GM12878 (cell line): ENCODE data around the gene ME3. TPM values are rescaled to one million over a fixed set of nuclear protein-coding genes. Genes with fewer than 3 reads are reported as not detected.

Source experiments
- ATAC-seq: fragments of 200-7000 bp; cut with Tn5 transposase; 3 replicates; pipeline ENCODE4 v1.9.1; 2020; ENCODE audit warnings: mild to moderate bottlenecking, moderate library complexity
- BruUV-seq: library from RNA; stranded (reverse); fragments of 400-500 nt; replicated peaks from 2 replicates; lab custom pipeline; 2021; lab: Mats Ljungman, UMichigan
- CTCF ChIA-PET: fragments of 300-600 bp; sonication (Branson Sonifier 250); formaldehyde crosslinking; extraction: SDS; loops from one replicate; lab custom pipeline; 2021; ENCODE audit warnings: inconsistent platforms; lab: Yijun Ruan, JAX
- POLR2A ChIA-PET: fragments of 350-600 bp; formaldehyde crosslinking; extraction: SDS; loops from one replicate; lab custom pipeline; 2021; ENCODE audit warnings: inconsistent platforms; lab: Charles Lee
- RAD21 ChIA-PET: fragments of 300-600 bp; sonication (Branson Sonifier 250); formaldehyde crosslinking; loops from one replicate; lab custom pipeline; 2023; ENCODE audit warnings: antibody characterized with exemption; ENCODE audit not compliant: unreplicated experiment; lab: Charles Lee
- SMC1A ChIA-PET: fragments of 300-600 bp; sonication (Branson Sonifier 250); formaldehyde crosslinking; loops from one replicate; lab custom pipeline; 2023; ENCODE audit not compliant: unreplicated experiment, uncharacterized antibody; lab: Charles Lee
- DNase-seq: peaks from one replicate; pipeline ENCODE4 v3.0.0-alpha.2; 2011; ENCODE audit warnings: low read depth, low spot score
- FAIRE-seq: peaks from 3 replicates; lab custom pipeline; 2011; peaks lifted over from hg19 to GRCh38; lab: Jason Lieb, UNC
- H2AFZ ChIP-seq: 2 replicates; pipeline ENCODE4 v1.6.0; 2011; ENCODE audit warnings: low read depth, low read length, control low read depth; ENCODE audit not compliant: control insufficient read depth
- H3K27ac ChIP-seq: 2 replicates; pipeline ENCODE4 v1.5.1; 2011; ENCODE audit warnings: control low read depth; ENCODE audit not compliant: control insufficient read depth, insufficient read depth
- H3K27me3 ChIP-seq, 2 experiments: replicated peaks in 1 of 2; 2 replicates each; pipeline versions ENCODE4 v1.6.0 to v1.6.1; 2011; ENCODE audit warnings: low read length in 1 of 2; ENCODE audit not compliant: control insufficient read depth in 2 of 2, insufficient read depth in 2 of 2
- H3K36me3 ChIP-seq, 2 experiments: 2 replicates each; pipeline ENCODE4 v1.5.1; 2011; ENCODE audit warnings: low read length in 1 of 2; ENCODE audit not compliant: control insufficient read depth in 2 of 2, insufficient read depth in 2 of 2
- H3K4me1 ChIP-seq: 2 replicates; pipeline ENCODE4 v1.6.1; 2011; ENCODE audit warnings: mild to moderate bottlenecking, low read length, moderate library complexity, mixed read lengths; ENCODE audit not compliant: control insufficient read depth, insufficient read depth
- H3K4me2 ChIP-seq: 2 replicates; pipeline ENCODE4 v1.6.0; 2011; ENCODE audit warnings: control low read depth; ENCODE audit not compliant: control insufficient read depth, insufficient read depth
- H3K4me3 ChIP-seq: fragments of 200-600 bp; sonication (generic); 2 replicates; pipeline ENCODE4 v1.5.1; 2016
- H3K79me2 ChIP-seq: 2 replicates; pipeline ENCODE4 v1.6.0; 2011; ENCODE audit warnings: low read length; ENCODE audit not compliant: control insufficient read depth, insufficient read depth
- H3K9ac ChIP-seq: 2 replicates; pipeline ENCODE4 v1.8.0; 2011; ENCODE audit warnings: low read length, control low read depth, mixed read lengths; ENCODE audit not compliant: control insufficient read depth, insufficient read depth
- H3K9me3 ChIP-seq: replicated peaks from 3 replicates; pipeline ENCODE4 v1.5.1; 2011; ENCODE audit warnings: mild to moderate bottlenecking, low read length; ENCODE audit not compliant: control insufficient read depth, insufficient read depth
- H4K20me1 ChIP-seq: 2 replicates; pipeline ENCODE4 v1.6.0; 2011; ENCODE audit not compliant: control insufficient read depth, insufficient read depth
- BCL11A ChIP-seq: IDR thresholded peaks from 2 replicates; pipeline ENCODE4 v1.6.1; 2011; ENCODE audit warnings: low read depth, low read length
- CBFB ChIP-seq: IDR thresholded peaks from 2 replicates; pipeline ENCODE4 v1.6.1; 2016; ENCODE audit warnings: antibody characterized with exemption, low read depth
- CBX3 ChIP-seq: fragments of 200-600 bp; sonication (generic); IDR thresholded peaks from 2 replicates; pipeline ENCODE4 v1.6.1; 2016; ENCODE audit warnings: low read depth, borderline replicate concordance
- CHD1 ChIP-seq: IDR thresholded peaks from 2 replicates; pipeline ENCODE4 v1.6.1; 2012; ENCODE audit warnings: low read depth, low read length, improper control_type of control experiment
- ESRRA ChIP-seq: IDR thresholded peaks from 2 replicates; pipeline ENCODE4 v1.6.1; 2012; ENCODE audit warnings: mild to moderate bottlenecking, low read length, improper control_type of control experiment
- EZH2 ChIP-seq: IDR thresholded peaks from 2 replicates; pipeline ENCODE4 v1.6.1; 2012; ENCODE audit warnings: low read depth, mild to moderate bottlenecking, control low read depth, inconsistent platforms, low read length, borderline replicate concordance; ENCODE audit not compliant: control insufficient read depth
- HDAC2 ChIP-seq: fragments of 200-600 bp; sonication (generic); IDR thresholded peaks from 2 replicates; pipeline ENCODE4 v1.6.1; 2017
- JUND ChIP-seq: IDR thresholded peaks from 2 replicates; pipeline ENCODE4 v1.6.1; 2012; ENCODE audit warnings: low read depth, mild to moderate bottlenecking, low read length, improper control_type of control experiment, moderate library complexity
- NR2C1 ChIP-seq: fragments of 450-650 bp; IDR thresholded peaks from 2 replicates; pipeline ENCODE4 v1.6.1; 2017; ENCODE audit warnings: antibody characterized with exemption, mild to moderate bottlenecking, moderate library complexity
- NR2F1 ChIP-seq: fragments of 450-650 bp; conservative IDR thresholded peaks from 2 replicates; pipeline ENCODE4 v1.6.1; 2017; ENCODE audit warnings: mild to moderate bottlenecking
- PBX3 ChIP-seq: IDR thresholded peaks from 2 replicates; pipeline ENCODE4 v1.6.1; 2011; ENCODE audit warnings: mild to moderate bottlenecking, low read depth, low read length, moderate library complexity; ENCODE audit not compliant: insufficient replicate concordance
- POLR2AphosphoS5 ChIP-seq: IDR thresholded peaks from 2 replicates; pipeline ENCODE4 v1.6.1; 2011; ENCODE audit warnings: mild to moderate bottlenecking, low read length, inconsistent platforms
- RB1 ChIP-seq: fragments of 450-650 bp; formaldehyde crosslinking; IDR thresholded peaks from 2 replicates; pipeline ENCODE4 v1.6.1; 2017; ENCODE audit warnings: mild to moderate bottlenecking, borderline replicate concordance
- RBBP5 ChIP-seq: fragments of 200-600 bp; sonication (generic); conservative IDR thresholded peaks from 2 replicates; pipeline ENCODE4 v1.6.1; 2016
- SUZ12 ChIP-seq: fragments of 200-600 bp; sonication (generic); IDR thresholded peaks from one replicate; pipeline ENCODE4 v1.6.1; 2018; ENCODE audit warnings: antibody characterized with exemption, mild to moderate bottlenecking; ENCODE audit not compliant: unreplicated experiment
- ZBED1 ChIP-seq: IDR thresholded peaks from 2 replicates; pipeline ENCODE4 v1.6.1; 2016; ENCODE audit warnings: borderline replicate concordance
- ZNF24 ChIP-seq: fragments of 450-650 bp; IDR thresholded peaks from 2 replicates; pipeline ENCODE4 v1.6.1; 2017; ENCODE audit warnings: antibody characterized with exemption, mild to moderate bottlenecking
- ZNF687 ChIP-seq: fragments of 450-650 bp; IDR thresholded peaks from 2 replicates; pipeline ENCODE4 v1.6.1; 2017; ENCODE audit warnings: mild to moderate bottlenecking, moderate library complexity
- ZZZ3 ChIP-seq: IDR thresholded peaks from 2 replicates; pipeline ENCODE4 v1.6.1; 2011; ENCODE audit warnings: low read depth; ENCODE audit not compliant: control insufficient read depth, insufficient read length
- WGBS: methylation state at CpG from one replicate; pipeline ENCODE4 v1.1.6; 2016; ENCODE audit warnings: low lambda C conversion rate; ENCODE audit not compliant: insufficient replicate concordance, insufficient coverage; ENCODE audit errors: missing lambda C conversion rate; 5-methylcytosine and 5-hydroxymethylcytosine counted together
- in situ Hi-C: fragments of 300-500 bp; cut with MboI; formaldehyde crosslinking; loops from 9 replicates; pipeline ENCODE4 v1.14.3; 2018; ENCODE audit warnings: mixed read lengths
- intact Hi-C: fragments of 100-400 bp; cut with micrococcal nuclease; formaldehyde crosslinking; loops from one replicate; pipeline ENCODE4 v1.14.2; 2022; ENCODE audit not compliant: unreplicated experiment
- polyA plus RNA-seq, 11 experiments: library from polyadenylated mRNA; depleted of rRNA in 4 of 11; unstranded in 6 of 11; stranded (reverse) in 5 of 11; fragments of >200 nt; fragmentation: Nextera tagmentation in 4 of 11; fragmentation: Illumina TruSeq in 1 of 11; extraction: Ambion mirVana in 4 of 11; extraction: Trizol in 1 of 11; gene quantifications; 1 replicate in 1 of 11; 2 replicates in 10 of 11; pipeline versions ENCODE4 v1.2.1 to v1.2.3, GENCODE V29; 2011 to 2016; ENCODE audit warnings: inconsistent platforms in 2 of 11, missing spikeins in 2 of 11, low read depth in 1 of 11
- total RNA-seq, 4 experiments: library from RNA; depleted of rRNA in 3 of 4; stranded (reverse); fragments of >200 nt in 3 of 4; fragmentation: Illumina TruSeq in 1 of 4; extraction: Trizol in 1 of 4; gene quantifications; 2 replicates each; pipeline versions ENCODE4 v1.2.1 to v1.2.3, GENCODE V29; 2013 to 2021

Gene ME3
- total and polyA plus RNA-seq, 10 of the 15 experiments (the other 5 are each of a cell fraction or from before 2014, with no cell fraction given): 0.06 to 0.40 (median 0.19) TPM; not detected in 2

GRCh38 chr11:86699040-86699791, 26.8 kb upstream of the ME3 start (continued):
- TF ChIP-seq EZH2 (no peak), HDAC2 (no peak)

- DNase-seq (no peak), FAIRE-seq (no peak), ATAC-seq (no peak)
- Histone ChIP-seq H3K9ac (no peak overlapping the region), H2AFZ (no peak overlapping the region), H3K27me3 (peaks cover 0 to 4% of the 10 kb centered on the region in 2 experiments; a peak in 1 of 4 replicates), H3K4me1 (no peaks in the 10 kb centered on the region), H3K79me2 (no peaks in the 10 kb centered on the region), H3K27ac (no peak overlapping the region), H3K9me3 (no peaks in the 10 kb centered on the region), H3K4me3 (no peak overlapping the region), H4K20me1 (no peaks in the 10 kb centered on the region), H3K4me2 (no peak overlapping the region), H3K36me3 (no peaks in the 10 kb centered on the region)
- POLR2A ChIA-PET: no interaction called here
- in situ Hi-C loops: no loop called here
- 0% methylated on average over 1 of the region's 1 CpG for WGBS
- RAD21 ChIA-PET: no interaction called here
- no TSS peak for BruUV-seq
- intact Hi-C loops: no loop called here
- TF ChIP-seq ZNF24 (no peak), SUZ12 (no peak), NR2C1 (no peak), ZBED1 (no peak), NR2F1 (no peak), POLR2AphosphoS5 (no peak), CHD1 (no peak), CBX3 (no peak), RBBP5 (no peak), PBX3 (no peak), JUND (no peak), ZNF687 (no peak), CBFB (no peak), ESRRA (no peak), RB1 (no peak), ZZZ3 (no peak), BCL11A (no peak)
- CTCF ChIA-PET: no interaction called here
- SMC1A ChIA-PET: no interaction called here
Measured at GRCh38 chr11:86698639-86699038, 26.2 kb upstream of the ME3 start.
